ENCODE data around the gene TLR8.

TLR8 gene

DNA sequence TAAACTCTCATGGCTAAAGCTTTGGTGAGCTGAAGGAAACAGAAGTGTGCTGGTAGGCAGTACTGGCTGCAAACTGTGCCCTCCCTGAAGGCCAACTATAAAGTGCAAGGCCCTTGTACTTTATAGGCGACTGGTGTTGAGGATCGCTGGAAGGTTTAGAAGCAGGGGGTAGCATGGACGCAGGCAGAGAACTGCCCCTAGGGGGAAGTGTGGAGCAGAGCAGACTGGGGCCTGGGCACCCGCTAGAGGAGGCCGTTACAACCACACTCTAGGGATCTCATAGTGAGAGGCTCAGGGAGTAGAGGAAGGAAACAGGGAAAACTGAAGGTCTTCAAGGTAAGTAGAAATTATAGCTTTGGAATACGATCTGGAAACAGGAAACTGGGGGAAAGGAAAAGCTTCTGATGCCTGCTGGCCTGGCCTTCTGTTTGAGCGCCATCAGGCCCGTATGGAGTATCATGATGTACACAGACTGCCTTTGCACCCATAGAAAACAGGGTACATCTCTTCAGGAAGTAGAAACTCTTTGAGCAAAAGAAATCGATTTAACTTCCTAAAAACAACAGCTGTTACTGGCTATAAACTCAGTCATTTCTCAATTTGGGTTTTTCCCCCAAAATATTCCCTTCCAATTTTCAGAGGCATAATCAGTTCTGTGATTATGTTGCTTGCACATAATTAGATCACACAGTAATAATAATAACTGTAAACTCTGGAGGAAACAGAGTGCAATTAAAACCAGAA lies 44.6 kb downstream of the TLR8 start:
- TF ChIP-seq CTCF (conservative IDR thresholded peaks at IDR 0.05) (peak; percentile 36), ZFX (IDR thresholded peaks at IDR 0.05) (no peak)
- H3K27ac ChIP-seq, result no peak overlapping the region; the same call in 1 of the 2 replicates

- no peak overlapping the region for H3K27ac ChIP-seq
- no peak for TF ChIP-seq ZFX (IDR thresholded peaks at IDR 0.05)
- TF ChIP-seq CTCF (conservative IDR thresholded peaks at IDR 0.05), result no peak
Measured at GRCh38 chrX:12951595-12951975, 45.2 kb downstream of the TLR8 start.

- no peak overlapping the region for H3K27ac ChIP-seq
- TF ChIP-seq CTCF (conservative IDR thresholded peaks at IDR 0.05), result no peak
- TF ChIP-seq ZFX (IDR thresholded peaks at IDR 0.05), result no peak
Measured at GRCh38 chrX:12953420-12953819, 47.0 kb downstream of the TLR8 start.

DNA sequence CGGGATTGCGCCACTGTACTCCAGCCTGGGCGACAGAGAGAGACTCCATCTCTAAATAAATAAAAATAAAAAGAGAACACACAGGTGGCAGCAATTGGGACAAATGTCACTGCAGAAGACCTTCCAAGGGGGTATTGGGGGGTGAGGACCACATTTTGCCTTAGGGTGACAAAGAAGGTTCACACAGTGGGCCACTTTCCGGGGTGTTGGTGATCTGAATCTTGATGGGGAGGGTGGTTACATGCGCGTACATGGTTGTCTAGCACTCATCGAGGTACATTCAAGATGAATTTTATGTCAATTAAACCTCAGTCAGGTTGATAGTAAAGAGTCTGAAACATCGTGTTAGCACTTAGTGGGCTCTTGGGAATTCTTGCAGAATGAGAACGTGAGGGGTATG lies 48.0 kb downstream of the TLR8 start:
- no peak overlapping the region for H3K27ac ChIP-seq
- no peak for TF ChIP-seq ZFX (IDR thresholded peaks at IDR 0.05)
- TF ChIP-seq CTCF (conservative IDR thresholded peaks at IDR 0.05), result no peak

GRCh38 chrX:12954981-12955380 lies 48.6 kb downstream of the TLR8 start:
- TF ChIP-seq CTCF (conservative IDR thresholded peaks at IDR 0.05), result no peak
- TF ChIP-seq ZFX (IDR thresholded peaks at IDR 0.05), result no peak
- H3K27ac ChIP-seq, result no peak overlapping the region

GRCh38 chrX:12955882-12956703 lies 49.7 kb downstream of the TLR8 start:
- TF ChIP-seq ZFX (IDR thresholded peaks at IDR 0.05) (no peak), CTCF (conservative IDR thresholded peaks at IDR 0.05) (no peak)
- no peak overlapping the region for H3K27ac ChIP-seq

Measured in C4-2B (cell line).